Caki2 (cell line): Measurements from ENCODE around the gene SCNN1A. TPM values are rescaled to one million over a fixed set of nuclear protein-coding genes. Genes with fewer than 3 reads are reported as not detected.
A peak's percentile ranks its signal among the peaks of the same experiment; 100 is the strongest.
"Not testable (repeated sequence)": the region's sequence is repeated elsewhere in the genome, so short reads cannot be mapped to it uniquely, and the experiment has no call there.

Experiments used
- DNase-seq: peaks from one replicate; pipeline ENCODE4 v3.0.0-alpha.2; 2015; ENCODE audit warnings: low read depth
- in situ Hi-C: cut with HindIII; loops from 2 replicates; pipeline ENCODE4 v1.10.0; 2016; ENCODE audit warnings: low sequenced_read_pairs, low pct_unique_long_range_greater_than_20kb, mixed read lengths
- total RNA-seq: library from RNA; depleted of rRNA; stranded (reverse); fragments of >200 nt; shearing (Covaris generic); gene quantifications from 2 replicates; pipeline ENCODE4 v1.2.3, GENCODE V29; 2014; ENCODE audit warnings: low replicate concordance

Gene SCNN1A
- total RNA-seq, 1 experiment from 2014 or later: 5.7 TPM

DNA sequence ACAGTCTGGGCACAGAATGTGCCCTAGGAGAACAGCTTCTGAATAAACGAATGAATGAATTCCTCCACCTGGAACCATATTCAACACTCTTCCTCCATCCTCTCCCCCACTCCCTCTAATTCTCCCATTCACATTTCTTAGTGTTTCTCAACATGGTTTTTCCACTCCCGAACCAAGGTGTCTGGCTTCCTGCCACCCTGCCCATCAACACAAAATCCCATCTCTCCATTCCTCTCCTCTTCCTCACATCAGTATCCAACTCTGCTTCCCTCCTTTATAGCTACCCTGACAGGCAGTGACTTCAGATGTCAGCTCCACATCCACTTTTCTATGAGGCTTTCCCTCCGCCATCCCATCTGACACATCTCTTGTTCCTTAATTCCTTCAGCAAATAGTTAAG lies 36.4 kb downstream of the SCNN1A start:
- in situ Hi-C loops: no loop called here
- DNase-seq: no peak

DNA sequence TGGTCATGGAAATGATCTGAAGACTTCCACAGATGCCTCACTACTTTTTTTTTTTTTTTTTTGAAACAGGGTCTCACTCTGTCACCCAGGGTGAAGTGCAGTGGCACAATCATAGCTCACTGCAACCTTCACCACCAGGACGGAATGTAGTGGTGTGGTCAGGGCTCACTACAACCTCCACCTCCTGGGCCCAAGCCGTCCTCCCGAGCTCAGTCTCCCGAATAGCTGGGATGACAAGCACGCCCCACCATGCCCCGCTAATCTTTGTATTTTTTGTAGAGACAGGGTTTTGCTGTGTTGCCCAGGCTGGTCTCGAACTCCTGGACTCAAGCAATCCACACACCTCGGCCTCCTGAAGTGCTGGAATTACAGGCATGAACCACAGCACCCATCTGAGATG lies 36.8 kb downstream of the SCNN1A start:
- DNase-seq, in situ Hi-C loops: not testable (repeated sequence)

DNA sequence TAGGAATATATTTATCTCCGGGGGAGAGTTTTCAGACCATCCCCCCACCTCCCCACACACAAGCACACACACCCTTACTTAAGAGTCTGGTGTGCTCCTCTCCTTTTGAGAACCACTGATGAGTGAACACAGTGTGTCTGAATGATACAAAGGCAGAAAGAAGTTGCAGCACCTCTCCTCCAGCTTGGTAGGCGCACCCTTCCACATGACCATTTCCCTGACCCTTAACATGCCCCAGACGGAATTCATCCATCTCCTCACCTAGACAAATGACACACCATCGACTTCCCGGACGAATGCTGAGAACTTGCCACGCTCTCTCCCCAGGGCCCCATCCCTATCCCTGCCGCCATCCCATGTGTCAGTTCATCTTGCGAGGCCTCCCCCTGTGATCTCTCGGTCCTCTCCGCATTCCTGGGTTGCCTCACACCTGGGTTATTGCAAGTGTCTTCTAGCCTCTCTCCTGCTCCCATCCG lies 37.4 kb downstream of the SCNN1A start:
- in situ Hi-C loops: no loop called here
- peak; percentile 27 for DNase-seq

DNA sequence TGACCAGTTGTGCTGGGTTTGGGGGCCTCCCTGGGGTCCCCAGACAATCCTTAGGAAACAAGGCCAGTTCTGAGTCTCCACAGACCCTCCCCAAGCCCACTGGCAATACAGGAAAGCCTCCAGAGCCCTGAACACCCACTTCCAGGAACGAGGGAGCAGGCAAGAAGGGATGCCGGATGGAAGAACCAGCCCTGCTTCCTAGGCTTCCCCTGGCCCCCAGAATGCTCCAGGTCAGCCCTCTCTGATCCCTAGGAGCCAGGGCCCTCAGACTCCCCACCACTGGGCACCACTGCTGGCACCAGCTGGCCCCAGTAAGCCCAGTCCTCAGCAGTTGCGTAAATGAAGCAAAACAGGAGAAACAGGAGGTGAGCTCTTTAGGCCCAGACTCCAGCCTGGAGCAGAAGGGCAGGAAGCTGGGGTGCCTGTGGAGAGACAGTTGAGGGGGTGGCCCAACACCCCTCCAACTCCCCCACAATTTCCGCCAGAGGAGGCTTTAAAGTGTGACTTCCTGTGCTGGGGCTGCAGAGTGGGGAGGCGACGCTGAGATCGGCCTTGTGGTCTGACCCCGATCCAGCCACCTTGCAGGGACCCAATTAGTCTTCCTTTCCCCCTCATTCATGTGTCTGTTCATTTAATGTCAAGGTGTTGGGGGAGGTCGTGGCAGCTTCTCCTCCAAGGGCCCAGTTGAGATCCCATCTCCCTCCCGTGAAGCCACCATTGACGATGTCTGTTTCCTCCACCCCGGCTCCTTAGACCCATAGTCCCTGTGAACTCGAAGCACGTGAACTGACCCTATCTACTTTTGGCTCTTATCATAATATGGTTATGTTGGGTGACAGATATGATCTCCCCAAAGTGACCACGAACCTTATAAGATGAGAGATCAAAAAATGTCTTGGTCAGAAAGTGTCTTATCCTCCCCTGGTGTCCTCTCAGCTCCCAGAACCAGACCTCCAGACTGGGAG lies 38.2 kb downstream of the SCNN1A start:
- no peak for DNase-seq
- in situ Hi-C loops: no loop called here

DNA sequence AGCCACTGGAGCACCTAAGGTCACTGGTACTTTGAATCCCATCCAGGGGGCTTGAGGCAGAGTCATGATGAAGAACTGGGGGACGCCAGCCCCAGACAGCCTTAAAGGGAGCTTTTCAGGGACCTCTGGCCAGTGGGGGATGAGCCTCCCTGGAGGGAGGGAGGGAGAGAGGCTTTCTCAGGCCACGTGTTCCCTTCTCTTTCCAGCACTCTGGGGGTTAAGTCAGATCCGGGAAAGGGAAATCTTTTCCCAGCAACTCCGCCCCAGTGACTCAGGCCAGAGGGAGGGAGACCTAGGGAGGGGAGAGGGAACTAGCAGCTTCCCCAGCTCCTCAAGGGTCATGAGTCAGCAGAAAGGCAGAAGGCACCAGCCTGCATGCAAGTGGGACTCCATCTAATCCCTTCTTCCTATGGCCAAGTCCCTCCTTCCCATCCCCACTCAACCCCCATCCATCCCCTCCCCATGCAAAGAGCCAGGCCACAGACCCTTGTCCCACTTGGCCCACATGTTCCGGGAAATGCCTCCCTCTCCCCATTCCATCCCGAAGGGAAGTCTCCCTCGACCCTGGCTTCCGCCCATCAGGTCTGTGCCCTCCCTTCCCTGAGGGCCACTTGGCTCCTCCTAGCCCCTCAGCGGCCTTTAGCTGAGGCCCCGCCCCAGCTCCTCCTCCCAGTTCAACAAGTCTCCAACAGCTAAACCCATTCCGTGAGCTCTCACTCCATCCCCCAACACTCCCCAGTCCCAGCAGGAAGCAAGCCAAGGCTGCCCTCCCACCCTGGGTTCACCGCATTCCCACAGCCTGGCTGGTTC lies 39.1 kb downstream of the SCNN1A start:
- in situ Hi-C loops: no loop called here
- DNase-seq: peak; percentile 97

DNA sequence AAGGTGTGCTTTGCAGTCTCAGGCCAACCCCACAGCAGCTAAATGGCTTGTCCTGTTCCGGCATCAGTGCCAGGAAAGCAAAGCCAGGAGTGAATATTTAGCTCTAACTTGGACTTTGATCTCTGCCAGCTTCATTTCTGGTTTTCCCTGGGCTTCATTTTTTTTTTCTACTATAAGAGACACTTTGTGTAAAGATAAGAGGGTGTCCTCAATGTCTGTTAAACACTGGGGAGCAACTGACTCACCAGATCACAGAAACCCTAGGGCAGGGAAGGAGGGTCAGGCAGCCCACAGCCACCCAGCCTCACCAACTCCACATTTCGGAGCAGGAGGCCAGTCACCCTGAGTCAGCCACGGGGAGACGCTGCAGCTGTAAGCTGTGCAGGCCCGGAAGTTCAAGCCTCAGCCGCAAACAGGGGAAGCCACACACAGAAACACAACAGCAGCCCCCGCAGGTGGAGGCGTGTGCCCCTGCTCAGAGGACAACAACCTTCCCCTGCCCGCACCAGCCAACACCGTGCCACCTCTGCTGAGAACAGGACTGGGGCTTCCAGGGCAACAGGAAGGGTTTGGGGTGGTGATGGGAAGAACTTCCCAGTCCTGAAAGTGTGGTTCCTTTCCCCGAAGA lies 39.8 kb downstream of the SCNN1A start:
- in situ Hi-C loops: no loop called here
- DNase-seq: peak; percentile 76

DNA sequence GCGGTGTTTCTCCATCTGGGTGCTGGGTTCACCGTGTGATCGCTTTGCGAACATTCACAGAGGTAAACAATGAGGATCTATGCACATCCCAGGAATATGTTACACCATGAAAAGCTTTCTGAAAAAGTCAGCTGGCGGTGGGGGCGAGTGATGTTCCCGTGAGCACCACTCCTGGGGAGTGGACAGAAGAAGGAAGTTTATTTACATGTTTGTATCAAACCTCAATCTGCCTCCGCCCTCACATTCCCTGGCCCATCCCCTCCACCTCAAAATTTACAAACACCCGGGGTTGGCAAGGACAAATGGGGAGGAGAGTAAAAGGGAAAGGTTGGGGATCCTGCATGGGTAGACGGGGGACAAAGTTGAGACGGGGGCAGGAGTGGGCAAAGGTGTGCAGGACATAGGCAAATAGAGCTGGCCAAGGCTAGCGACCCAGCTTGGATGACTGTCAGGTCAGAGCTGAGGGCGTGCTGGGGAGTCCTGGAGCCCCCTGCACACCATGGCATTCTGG lies 40.4 kb downstream of the SCNN1A start:
- in situ Hi-C loops: no loop called here

DNA sequence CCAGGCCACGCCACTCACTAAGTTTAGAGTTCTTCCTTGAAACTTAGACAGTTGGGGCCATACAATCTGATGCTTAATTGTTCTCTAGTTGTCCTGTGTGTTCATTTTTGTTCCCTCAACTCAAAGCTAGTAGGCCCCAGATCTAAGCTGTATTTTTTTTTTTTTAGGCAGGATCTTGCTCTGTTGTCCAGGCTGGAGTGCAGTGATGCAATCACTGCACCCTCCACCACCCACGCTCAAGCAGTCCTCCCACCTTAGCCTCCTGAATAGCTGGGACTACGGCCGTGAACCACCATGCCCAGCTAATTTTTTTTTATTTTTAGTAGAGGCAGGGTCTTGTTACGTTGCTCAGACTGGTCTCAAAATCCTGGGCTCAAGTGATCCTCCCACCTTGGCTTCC lies 41.0 kb downstream of the SCNN1A start:
- no peak for DNase-seq
- in situ Hi-C loops: no loop called here

More for the DNA sequence above, 40.4 kb downstream of the SCNN1A start:
- no peak for DNase-seq

DNA sequence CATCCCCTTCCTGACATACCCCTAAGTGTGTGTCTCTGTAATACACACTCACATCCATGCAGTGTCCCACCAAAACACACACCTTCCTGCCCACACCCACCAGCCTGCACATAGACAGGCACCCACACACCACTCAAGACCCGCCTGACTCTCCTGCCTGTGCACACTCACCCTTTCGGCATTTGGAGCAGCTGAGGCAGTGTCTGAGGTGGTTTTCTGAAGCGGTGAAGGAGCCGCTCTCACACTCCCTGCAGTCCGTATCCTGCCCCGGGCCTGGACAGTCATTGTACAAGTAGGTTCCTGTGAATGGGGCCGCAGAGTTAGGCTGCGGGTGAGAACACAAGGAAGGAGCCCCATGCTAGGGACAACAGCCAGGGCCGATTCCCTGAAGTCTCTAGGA lies 41.8 kb downstream of the SCNN1A start:
- DNase-seq: no peak
- in situ Hi-C loops: no loop called here

DNA sequence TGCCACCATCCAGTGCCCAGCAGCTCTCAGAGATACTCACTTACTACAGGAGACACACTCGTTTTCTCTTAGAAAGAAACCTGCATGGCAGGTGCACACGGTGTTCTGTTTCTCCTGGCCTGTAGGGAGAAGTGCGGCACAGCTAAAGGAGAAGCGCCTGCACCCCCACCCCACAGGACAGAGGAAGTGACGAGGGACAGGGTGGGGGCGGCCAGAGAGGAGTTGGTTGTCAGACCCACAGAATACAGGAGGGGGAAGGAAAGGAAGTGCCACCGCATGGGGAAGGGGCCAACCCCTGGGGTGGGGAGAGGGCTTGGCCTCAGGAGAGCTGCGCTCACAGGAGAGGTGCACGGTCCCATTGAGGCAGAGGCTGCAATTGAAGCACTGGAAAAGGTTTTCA lies 42.3 kb downstream of the SCNN1A start:
- in situ Hi-C loops: no loop called here

DNA sequence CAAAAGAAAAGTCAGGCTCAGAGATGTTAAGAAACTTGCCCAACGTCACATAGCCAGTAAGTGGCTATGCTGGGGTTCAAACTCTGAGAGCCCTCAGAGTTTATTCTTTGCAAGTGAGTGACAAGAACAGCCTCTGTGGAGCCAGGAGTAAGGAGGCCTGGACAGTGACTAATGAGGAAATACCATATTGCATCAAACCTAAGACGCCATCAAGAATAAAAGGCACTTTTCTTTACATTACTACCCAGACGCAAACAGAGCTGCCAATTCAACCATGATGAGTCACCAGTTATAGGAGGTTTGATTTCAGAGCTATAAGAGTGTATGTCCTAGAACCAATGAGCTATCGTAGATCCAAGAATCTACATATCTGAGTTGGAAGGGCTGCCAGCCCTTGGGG lies 42.9 kb downstream of the SCNN1A start:
- DNase-seq: no peak
- in situ Hi-C loops: no loop called here

More for the DNA sequence above, 42.3 kb downstream of the SCNN1A start:
- no peak for DNase-seq

DNA sequence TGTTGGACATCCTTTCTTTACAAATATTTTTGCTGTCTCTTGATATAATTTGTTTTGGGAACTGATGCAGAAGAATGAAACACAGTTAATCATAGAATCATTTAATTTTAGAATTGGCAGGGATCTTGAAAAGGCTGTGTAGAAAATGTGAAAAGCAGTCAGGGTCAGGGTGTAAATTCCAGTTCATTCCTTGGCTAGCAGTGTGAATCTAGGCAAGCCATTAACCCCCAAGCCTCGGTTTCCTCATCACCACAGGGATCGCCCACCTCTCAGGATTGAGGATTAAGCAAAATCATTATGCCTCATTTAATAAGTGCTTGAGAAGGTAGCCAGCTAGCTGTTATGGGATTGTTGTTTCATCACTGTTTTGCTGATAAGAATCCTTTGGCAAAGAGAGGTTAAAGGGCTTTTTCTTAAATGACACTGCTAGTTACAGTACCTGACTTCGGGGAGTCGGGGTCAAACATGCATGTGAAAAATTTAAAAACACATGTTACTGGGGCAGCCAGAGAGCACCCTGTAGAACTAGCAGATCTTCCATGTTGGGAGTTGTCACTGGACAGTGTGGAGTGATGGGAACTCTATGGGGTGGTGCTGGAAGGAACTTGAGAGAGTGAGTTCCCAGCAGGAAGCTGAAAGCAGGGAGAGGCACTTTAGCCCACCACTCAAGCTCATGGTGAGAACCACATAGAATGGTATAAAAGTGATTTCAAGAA lies 44.2 kb downstream of the SCNN1A start:
- in situ Hi-C loops: no loop called here
- DNase-seq: no peak

DNA sequence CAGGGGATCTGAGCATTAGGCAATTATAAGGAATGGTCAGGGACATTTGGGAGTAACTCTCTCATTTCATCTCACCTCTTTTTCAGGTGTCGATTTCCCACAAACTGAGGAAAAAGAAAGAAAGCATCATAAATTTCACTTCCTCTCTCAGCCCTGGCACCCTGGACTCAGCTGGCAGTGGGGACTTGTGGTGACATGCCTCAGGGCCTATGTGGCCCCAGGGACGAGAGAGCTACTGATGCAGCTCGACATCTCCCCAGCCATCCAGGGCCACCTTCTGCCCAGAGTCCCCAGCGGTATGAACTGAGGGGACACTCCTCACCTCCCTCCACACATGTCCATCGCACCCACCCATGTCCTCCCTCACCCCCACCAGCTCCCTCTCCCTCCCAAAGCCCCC lies 45.2 kb downstream of the SCNN1A start:
- in situ Hi-C loops: no loop called here
- no peak for DNase-seq

DNA sequence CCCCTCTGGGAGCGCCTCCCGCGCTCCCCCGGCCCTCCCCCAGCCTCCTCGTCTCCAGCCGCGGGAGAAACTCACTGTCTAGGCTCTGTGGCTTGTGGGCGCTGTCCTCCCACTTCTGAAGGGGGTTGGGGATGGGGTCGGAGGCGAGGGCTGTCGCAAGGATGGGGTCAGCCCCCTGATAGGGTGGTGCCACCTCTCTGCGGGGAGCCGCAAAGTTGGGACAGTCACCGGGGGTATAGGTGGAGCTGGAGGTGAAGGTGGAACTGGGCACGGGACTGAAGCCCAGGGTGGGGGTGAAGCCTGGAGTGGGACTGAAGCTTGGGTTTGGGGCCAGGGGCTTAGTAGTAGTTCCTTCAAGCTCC lies 45.7 kb downstream of the SCNN1A start:
- in situ Hi-C loops: no loop called here
- DNase-seq: no peak

DNA sequence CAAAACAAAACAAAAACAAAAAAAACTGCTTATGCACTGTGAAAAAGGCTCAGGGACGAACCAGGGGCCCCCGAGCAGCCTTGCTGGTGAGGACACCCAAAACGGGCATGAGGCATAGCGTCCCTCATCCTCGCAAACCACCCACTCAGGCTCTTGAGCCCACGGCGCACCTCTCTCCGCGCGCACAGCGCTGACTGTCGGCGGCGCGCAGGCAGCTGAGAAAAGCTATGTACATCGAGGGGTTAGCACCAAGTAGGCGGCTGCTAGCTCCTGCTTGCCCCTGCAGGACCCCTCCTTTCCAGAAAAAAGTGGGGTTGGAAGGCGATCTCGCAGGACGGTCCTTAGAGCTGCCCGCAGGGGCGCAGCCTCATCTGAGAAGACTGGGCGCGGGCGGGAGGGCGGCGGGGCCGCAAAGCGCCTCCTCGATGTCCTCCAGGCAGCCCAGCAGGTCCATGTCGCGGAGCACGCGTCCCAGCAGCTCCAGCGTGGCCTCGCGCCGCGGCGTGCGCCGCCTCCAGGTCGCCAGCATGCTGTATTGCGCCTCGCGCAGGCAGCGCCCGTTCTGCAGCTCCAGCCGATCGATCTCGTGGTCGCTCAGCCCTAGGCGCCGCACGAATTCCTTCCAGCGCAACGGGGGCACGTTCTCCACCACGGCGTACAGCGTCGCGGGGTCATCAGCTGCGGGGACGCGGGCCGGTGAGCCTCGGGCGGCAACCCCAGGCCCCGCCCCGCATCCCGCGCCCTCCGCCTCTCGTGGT lies 46.2 kb downstream of the SCNN1A start:
- in situ Hi-C loops: no loop called here

DNA sequence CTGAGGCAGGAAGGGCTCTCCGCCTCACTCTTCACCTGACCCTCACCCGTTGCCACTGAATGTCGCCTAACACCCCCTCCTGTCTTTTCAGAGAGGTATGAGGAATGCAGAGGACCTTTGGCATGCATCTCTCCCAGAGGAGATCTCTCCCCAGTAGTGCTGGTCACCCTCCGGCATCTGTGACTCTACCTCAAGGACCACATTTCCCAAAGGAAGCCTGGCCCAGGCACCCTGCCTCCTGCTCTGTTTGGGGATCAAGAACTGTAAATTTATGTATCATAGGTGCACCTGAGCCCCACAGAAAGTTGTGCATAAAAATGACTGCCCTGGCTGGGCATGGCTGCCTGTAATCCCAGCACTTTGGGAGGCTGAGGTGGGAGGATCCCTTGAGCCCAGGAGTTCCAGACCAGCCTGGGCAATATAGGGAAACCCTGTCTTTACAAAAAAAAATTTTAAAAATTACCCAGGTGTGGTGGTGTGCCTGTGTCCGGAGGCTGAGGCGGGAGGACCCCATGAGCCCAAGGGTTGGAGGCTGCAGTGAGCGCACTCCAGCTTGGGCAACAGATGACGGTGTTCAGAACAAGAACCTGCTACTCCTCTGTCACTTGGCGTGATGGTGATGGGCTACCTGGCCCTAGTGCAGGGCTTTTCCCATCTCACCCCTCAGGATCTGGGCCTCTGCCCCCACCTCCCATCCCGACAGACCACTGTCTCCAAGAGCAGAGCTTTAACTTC lies 47.2 kb downstream of the SCNN1A start:
- no peak for DNase-seq
- in situ Hi-C loops: no loop called here

More for the DNA sequence above, 46.2 kb downstream of the SCNN1A start:
- no peak for DNase-seq
